ENCODE measurements around the gene MGAT4B.

- no peak for TF ChIP-seq CTCF (IDR thresholded peaks at IDR 0.05; ENCODE audit: insufficient read depth, low read length, poor library complexity, severe bottlenecking)
- TF ChIP-seq EZH2phosphoT487 (conservative IDR thresholded peaks at IDR 0.05; ENCODE audit: low read length) = no peak
These were observed 10.8 kb upstream of the MGAT4B start for GRCh38 chr5:179817470-179817840.
